ENCODE measurements around the gene SCGB1D1.

DNA sequence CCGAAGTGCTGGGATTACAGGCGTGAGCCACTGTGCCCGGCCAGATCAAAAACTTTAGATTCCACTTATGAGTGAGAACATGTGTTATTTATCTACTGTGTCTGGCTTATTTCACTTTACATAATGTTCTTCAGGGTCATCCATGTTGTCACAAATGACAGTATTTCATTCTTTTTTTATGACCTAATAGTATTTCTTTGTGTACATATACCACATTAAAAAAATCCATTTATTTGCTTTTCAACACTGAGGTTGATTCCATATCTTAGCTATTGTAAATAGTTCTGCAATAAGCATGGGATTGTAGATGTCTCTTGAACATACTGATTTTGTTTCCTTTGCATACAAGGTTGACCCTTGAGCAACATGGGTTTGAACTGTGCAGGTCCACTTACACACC, 13.2 kb upstream of the SCGB1D1 start:
- TF ChIP-seq POLR2AphosphoS5 (IDR thresholded peaks at IDR 0.05; ENCODE audit: low read depth) (no peak), EZH2phosphoT487 (IDR thresholded peaks at IDR 0.05; ENCODE audit: unreplicated experiment) (no peak), NANOG (IDR thresholded peaks at IDR 0.05; ENCODE audit: borderline replicate concordance) (no peak), EZH2 (IDR thresholded peaks at IDR 0.05; ENCODE audit: low read depth, unreplicated experiment) (no peak), STAT1 (IDR thresholded peaks at IDR 0.05; ENCODE audit: unreplicated experiment) (no peak), JUNB (IDR thresholded peaks at IDR 0.05; ENCODE audit: unreplicated experiment) (no peak), CREB1 (CRISPR knock-in tag; IDR thresholded peaks at IDR 0.05; ENCODE audit: low read depth) (no peak)
- TF ChIP-seq, protein P1, sequence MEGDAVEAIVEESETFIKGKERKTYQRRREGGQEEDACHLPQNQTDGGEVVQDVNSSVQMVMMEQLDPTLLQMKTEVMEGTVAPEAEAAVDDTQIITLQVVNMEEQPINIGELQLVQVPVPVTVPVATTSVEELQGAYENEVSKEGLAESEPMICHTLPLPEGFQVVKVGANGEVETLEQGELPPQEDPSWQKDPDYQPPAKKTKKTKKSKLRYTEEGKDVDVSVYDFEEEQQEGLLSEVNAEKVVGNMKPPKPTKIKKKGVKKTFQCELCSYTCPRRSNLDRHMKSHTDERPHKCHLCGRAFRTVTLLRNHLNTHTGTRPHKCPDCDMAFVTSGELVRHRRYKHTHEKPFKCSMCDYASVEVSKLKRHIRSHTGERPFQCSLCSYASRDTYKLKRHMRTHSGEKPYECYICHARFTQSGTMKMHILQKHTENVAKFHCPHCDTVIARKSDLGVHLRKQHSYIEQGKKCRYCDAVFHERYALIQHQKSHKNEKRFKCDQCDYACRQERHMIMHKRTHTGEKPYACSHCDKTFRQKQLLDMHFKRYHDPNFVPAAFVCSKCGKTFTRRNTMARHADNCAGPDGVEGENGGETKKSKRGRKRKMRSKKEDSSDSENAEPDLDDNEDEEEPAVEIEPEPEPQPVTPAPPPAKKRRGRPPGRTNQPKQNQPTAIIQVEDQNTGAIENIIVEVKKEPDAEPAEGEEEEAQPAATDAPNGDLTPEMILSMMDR (conservative IDR thresholded peaks at IDR 0.05; ENCODE audit: low read depth in 2 of 2), result no peak
- TF ChIP-seq, protein P2, sequence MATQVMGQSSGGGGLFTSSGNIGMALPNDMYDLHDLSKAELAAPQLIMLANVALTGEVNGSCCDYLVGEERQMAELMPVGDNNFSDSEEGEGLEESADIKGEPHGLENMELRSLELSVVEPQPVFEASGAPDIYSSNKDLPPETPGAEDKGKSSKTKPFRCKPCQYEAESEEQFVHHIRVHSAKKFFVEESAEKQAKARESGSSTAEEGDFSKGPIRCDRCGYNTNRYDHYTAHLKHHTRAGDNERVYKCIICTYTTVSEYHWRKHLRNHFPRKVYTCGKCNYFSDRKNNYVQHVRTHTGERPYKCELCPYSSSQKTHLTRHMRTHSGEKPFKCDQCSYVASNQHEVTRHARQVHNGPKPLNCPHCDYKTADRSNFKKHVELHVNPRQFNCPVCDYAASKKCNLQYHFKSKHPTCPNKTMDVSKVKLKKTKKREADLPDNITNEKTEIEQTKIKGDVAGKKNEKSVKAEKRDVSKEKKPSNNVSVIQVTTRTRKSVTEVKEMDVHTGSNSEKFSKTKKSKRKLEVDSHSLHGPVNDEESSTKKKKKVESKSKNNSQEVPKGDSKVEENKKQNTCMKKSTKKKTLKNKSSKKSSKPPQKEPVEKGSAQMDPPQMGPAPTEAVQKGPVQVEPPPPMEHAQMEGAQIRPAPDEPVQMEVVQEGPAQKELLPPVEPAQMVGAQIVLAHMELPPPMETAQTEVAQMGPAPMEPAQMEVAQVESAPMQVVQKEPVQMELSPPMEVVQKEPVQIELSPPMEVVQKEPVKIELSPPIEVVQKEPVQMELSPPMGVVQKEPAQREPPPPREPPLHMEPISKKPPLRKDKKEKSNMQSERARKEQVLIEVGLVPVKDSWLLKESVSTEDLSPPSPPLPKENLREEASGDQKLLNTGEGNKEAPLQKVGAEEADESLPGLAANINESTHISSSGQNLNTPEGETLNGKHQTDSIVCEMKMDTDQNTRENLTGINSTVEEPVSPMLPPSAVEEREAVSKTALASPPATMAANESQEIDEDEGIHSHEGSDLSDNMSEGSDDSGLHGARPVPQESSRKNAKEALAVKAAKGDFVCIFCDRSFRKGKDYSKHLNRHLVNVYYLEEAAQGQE (IDR thresholded peaks at IDR 0.05; ENCODE audit: unreplicated experiment), result no peak
- TF ChIP-seq, protein P3, sequence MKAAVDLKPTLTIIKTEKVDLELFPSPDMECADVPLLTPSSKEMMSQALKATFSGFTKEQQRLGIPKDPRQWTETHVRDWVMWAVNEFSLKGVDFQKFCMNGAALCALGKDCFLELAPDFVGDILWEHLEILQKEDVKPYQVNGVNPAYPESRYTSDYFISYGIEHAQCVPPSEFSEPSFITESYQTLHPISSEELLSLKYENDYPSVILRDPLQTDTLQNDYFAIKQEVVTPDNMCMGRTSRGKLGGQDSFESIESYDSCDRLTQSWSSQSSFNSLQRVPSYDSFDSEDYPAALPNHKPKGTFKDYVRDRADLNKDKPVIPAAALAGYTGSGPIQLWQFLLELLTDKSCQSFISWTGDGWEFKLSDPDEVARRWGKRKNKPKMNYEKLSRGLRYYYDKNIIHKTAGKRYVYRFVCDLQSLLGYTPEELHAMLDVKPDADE (IDR thresholded peaks at IDR 0.05), result no peak
- TF ChIP-seq, protein P4, sequence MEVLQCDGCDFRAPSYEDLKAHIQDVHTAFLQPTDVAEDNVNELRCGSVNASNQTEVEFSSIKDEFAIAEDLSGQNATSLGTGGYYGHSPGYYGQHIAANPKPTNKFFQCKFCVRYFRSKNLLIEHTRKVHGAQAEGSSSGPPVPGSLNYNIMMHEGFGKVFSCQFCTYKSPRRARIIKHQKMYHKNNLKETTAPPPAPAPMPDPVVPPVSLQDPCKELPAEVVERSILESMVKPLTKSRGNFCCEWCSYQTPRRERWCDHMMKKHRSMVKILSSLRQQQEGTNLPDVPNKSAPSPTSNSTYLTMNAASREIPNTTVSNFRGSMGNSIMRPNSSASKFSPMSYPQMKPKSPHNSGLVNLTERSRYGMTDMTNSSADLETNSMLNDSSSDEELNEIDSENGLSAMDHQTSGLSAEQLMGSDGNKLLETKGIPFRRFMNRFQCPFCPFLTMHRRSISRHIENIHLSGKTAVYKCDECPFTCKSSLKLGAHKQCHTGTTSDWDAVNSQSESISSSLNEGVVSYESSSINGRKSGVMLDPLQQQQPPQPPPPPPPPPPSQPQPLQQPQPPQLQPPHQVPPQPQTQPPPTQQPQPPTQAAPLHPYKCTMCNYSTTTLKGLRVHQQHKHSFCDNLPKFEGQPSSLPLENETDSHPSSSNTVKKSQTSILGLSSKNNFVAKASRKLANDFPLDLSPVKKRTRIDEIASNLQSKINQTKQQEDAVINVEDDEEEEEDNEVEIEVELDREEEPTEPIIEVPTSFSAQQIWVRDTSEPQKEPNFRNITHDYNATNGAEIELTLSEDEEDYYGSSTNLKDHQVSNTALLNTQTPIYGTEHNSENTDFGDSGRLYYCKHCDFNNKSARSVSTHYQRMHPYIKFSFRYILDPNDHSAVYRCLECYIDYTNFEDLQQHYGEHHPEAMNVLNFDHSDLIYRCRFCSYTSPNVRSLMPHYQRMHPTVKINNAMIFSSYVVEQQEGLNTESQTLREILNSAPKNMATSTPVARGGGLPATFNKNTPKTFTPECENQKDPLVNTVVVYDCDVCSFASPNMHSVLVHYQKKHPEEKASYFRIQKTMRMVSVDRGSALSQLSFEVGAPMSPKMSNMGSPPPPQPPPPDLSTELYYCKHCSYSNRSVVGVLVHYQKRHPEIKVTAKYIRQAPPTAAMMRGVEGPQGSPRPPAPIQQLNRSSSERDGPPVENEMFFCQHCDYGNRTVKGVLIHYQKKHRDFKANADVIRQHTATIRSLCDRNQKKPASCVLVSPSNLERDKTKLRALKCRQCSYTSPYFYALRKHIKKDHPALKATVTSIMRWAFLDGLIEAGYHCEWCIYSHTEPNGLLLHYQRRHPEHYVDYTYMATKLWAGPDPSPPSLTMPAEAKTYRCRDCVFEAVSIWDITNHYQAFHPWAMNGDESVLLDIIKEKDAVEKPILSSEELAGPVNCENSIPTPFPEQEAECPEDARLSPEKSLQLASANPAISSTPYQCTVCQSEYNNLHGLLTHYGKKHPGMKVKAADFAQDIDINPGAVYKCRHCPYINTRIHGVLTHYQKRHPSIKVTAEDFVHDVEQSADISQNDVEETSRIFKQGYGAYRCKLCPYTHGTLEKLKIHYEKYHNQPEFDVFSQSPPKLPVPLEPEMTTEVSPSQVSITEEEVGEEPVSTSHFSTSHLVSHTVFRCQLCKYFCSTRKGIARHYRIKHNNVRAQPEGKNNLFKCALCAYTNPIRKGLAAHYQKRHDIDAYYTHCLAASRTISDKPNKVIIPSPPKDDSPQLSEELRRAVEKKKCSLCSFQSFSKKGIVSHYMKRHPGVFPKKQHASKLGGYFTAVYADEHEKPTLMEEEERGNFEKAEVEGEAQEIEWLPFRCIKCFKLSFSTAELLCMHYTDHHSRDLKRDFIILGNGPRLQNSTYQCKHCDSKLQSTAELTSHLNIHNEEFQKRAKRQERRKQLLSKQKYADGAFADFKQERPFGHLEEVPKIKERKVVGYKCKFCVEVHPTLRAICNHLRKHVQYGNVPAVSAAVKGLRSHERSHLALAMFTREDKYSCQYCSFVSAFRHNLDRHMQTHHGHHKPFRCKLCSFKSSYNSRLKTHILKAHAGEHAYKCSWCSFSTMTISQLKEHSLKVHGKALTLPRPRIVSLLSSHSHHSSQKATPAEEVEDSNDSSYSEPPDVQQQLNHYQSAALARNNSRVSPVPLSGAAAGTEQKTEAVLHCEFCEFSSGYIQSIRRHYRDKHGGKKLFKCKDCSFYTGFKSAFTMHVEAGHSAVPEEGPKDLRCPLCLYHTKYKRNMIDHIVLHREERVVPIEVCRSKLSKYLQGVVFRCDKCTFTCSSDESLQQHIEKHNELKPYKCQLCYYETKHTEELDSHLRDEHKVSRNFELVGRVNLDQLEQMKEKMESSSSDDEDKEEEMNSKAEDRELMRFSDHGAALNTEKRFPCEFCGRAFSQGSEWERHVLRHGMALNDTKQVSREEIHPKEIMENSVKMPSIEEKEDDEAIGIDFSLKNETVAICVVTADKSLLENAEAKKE (CRISPR knock-in tag; IDR thresholded peaks at IDR 0.05), result no peak

All from GM23338 (cell line).